Measurements from ENCODE around the gene CCDC146.

DNA sequence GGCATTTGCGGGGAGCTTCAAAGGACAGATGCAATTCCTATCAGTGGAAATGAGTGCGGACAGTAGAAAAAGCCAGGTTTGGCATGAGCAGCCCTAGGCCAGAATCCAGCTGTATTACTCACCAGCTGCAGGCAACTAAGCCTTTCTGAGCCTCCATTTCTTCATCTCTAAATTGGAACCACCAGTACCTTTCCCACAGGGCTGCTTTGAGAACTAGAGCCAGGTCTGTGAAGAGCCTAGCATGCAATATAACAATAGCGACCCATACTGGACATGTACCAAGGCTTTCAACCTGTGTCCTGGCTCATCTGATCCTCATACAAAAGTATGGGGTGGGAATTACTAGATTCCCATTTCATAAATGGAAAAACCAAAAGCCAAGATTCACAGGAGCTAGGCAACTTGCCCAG is 192.8 kb downstream of the CCDC146 start:
- TF ChIP-seq SMC3 (conservative IDR thresholded peaks at IDR 0.05; ENCODE audit: poor library complexity) (no peak), EZH2 (IDR thresholded peaks at IDR 0.05; ENCODE audit: borderline replicate concordance, insufficient read depth, low read length, poor library complexity, severe bottlenecking) (no peak), RAD21 (conservative IDR thresholded peaks at IDR 0.05) (no peak), REST (IDR thresholded peaks at IDR 0.05; ENCODE audit: borderline replicate concordance) (no peak), POLR2AphosphoS5 (IDR thresholded peaks at IDR 0.05) (no peak), MXI1 (conservative IDR thresholded peaks at IDR 0.05; ENCODE audit: poor library complexity, severe bottlenecking) (no peak)
- TF ChIP-seq, protein P1, sequence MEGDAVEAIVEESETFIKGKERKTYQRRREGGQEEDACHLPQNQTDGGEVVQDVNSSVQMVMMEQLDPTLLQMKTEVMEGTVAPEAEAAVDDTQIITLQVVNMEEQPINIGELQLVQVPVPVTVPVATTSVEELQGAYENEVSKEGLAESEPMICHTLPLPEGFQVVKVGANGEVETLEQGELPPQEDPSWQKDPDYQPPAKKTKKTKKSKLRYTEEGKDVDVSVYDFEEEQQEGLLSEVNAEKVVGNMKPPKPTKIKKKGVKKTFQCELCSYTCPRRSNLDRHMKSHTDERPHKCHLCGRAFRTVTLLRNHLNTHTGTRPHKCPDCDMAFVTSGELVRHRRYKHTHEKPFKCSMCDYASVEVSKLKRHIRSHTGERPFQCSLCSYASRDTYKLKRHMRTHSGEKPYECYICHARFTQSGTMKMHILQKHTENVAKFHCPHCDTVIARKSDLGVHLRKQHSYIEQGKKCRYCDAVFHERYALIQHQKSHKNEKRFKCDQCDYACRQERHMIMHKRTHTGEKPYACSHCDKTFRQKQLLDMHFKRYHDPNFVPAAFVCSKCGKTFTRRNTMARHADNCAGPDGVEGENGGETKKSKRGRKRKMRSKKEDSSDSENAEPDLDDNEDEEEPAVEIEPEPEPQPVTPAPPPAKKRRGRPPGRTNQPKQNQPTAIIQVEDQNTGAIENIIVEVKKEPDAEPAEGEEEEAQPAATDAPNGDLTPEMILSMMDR (IDR thresholded peaks at IDR 0.05; ENCODE audit: poor library complexity, severe bottlenecking): no peak

All from neural cell (in vitro differentiated cells).